ENCODE data around the gene VWA8.

GRCh38 chr13:41649659-41650058 is 311.2 kb downstream of the VWA8 start:
- peak; percentile 8 for TF ChIP-seq CTCF (IDR thresholded peaks at IDR 0.05; ENCODE audit: low read depth, low read length)
- no peak for TF ChIP-seq POLR2A (IDR thresholded peaks at IDR 0.05; ENCODE audit: extremely low read depth, insufficient read length)

Measured in NB4 (cell line).